KOPT-K1 (cell line): ENCODE results near the gene GULP1.
"Not testable (repeated sequence)": the region's sequence is repeated elsewhere in the genome, so short reads cannot be mapped to it uniquely, and the experiment has no call there.

Source experiments
- H3K27ac ChIP-seq: fragments of 200-600 bp; sonication (generic); 2 replicates; pipeline ENCODE4 v1.5.1; 2016; ENCODE audit warnings: antibody characterized with exemption, mild to moderate bottlenecking, low read depth, low read length; ENCODE audit not compliant: poor library complexity, severe bottlenecking
- H3K36me3 ChIP-seq: fragments of 200-600 bp; sonication (generic); 2 replicates; pipeline ENCODE4 v1.5.1; 2017; ENCODE audit warnings: antibody characterized with exemption, mild to moderate bottlenecking, low read length, moderate library complexity; ENCODE audit not compliant: insufficient read depth
- H3K9me3 ChIP-seq: fragments of 200-600 bp; sonication (generic); 2 replicates; pipeline ENCODE4 v1.5.1; 2017; ENCODE audit warnings: antibody characterized with exemption, low read length, mild to moderate bottlenecking; ENCODE audit not compliant: insufficient read depth, poor library complexity, severe bottlenecking

Gene GULP1

GRCh38 chr2:188515918-188516317 lies 224.2 kb downstream of the GULP1 start:
- Histone ChIP-seq H3K9me3 (no peaks in the 10 kb centered on the region), H3K27ac (no peak overlapping the region), H3K36me3 (no peaks in the 10 kb centered on the region)

- H3K27ac ChIP-seq = no peak overlapping the region
- H3K9me3 ChIP-seq = no peaks in the 10 kb centered on the region
- no peaks in the 10 kb centered on the region for H3K36me3 ChIP-seq
These were observed 226.0 kb downstream of the GULP1 start for GRCh38 chr2:188517549-188518215.

- Histone ChIP-seq H3K36me3 (no peaks in the 10 kb centered on the region), H3K9me3 (no peaks in the 10 kb centered on the region), H3K27ac (no peak overlapping the region)
These were observed 226.7 kb downstream of the GULP1 start for GRCh38 chr2:188518381-188518780.

GRCh38 chr2:188519136-188519535 lies 227.5 kb downstream of the GULP1 start:
- Histone ChIP-seq H3K9me3 (no peaks in the 10 kb centered on the region), H3K27ac (no peak overlapping the region), H3K36me3 (no peaks in the 10 kb centered on the region)

GRCh38 chr2:188522517-188522916 lies 230.8 kb downstream of the GULP1 start:
- Histone ChIP-seq H3K36me3 (no peaks in the 10 kb centered on the region), H3K27ac (no peak overlapping the region), H3K9me3 (no peaks in the 10 kb centered on the region)

GRCh38 chr2:188523919-188524318 lies 232.2 kb downstream of the GULP1 start:
- Histone ChIP-seq H3K9me3 (no peaks in the 10 kb centered on the region), H3K27ac (no peak overlapping the region), H3K36me3 (no peaks in the 10 kb centered on the region)

- H3K9me3 ChIP-seq = no peaks in the 10 kb centered on the region
- H3K27ac ChIP-seq = no peak overlapping the region
These were observed 232.9 kb downstream of the GULP1 start for GRCh38 chr2:188524519-188525113.

GRCh38 chr2:188526701-188527100 lies 235.0 kb downstream of the GULP1 start:
- no peak overlapping the region for H3K27ac ChIP-seq
- H3K36me3 ChIP-seq = no peaks in the 10 kb centered on the region
- H3K9me3 ChIP-seq = no peaks in the 10 kb centered on the region

More at GRCh38 chr2:188524519-188525113, 232.9 kb downstream of the GULP1 start:
- no peaks in the 10 kb centered on the region for H3K36me3 ChIP-seq

- H3K36me3 ChIP-seq = no peaks in the 10 kb centered on the region
- no peak overlapping the region for H3K27ac ChIP-seq
- no peaks in the 10 kb centered on the region for H3K9me3 ChIP-seq
These were observed 235.5 kb downstream of the GULP1 start for GRCh38 chr2:188527141-188527540.

- Histone ChIP-seq H3K36me3 (no peaks in the 10 kb centered on the region), H3K27ac (no peak overlapping the region), H3K9me3 (no peaks in the 10 kb centered on the region)
These were observed 235.9 kb downstream of the GULP1 start for GRCh38 chr2:188527581-188527993.

GRCh38 chr2:188529710-188530109 lies 238.0 kb downstream of the GULP1 start:
- H3K27ac ChIP-seq = no peak overlapping the region
- H3K9me3 ChIP-seq = no peaks in the 10 kb centered on the region
- no peaks in the 10 kb centered on the region for H3K36me3 ChIP-seq

- Histone ChIP-seq H3K36me3 (no peaks in the 10 kb centered on the region), H3K27ac (no peak overlapping the region), H3K9me3 (no peaks in the 10 kb centered on the region)
These were observed 243.2 kb downstream of the GULP1 start for GRCh38 chr2:188534875-188535274.

GRCh38 chr2:188551671-188552070 lies 260.0 kb downstream of the GULP1 start:
- no peak overlapping the region for H3K27ac ChIP-seq
- no peaks in the 10 kb centered on the region for H3K9me3 ChIP-seq
- H3K36me3 ChIP-seq = no peaks in the 10 kb centered on the region

GRCh38 chr2:188557081-188557480 lies 265.4 kb downstream of the GULP1 start:
- Histone ChIP-seq H3K36me3 (no peaks in the 10 kb centered on the region), H3K27ac (no peak overlapping the region), H3K9me3 (no peaks in the 10 kb centered on the region)

GRCh38 chr2:188559455-188559854 lies 267.8 kb downstream of the GULP1 start:
- not testable (repeated sequence) for H3K9me3 ChIP-seq, H3K27ac ChIP-seq, H3K36me3 ChIP-seq

- Histone ChIP-seq H3K27ac (no peak overlapping the region), H3K36me3 (no peaks in the 10 kb centered on the region), H3K9me3 (no peaks in the 10 kb centered on the region)
These were observed 269.9 kb downstream of the GULP1 start for GRCh38 chr2:188561473-188561979.
